ENCODE results near the gene CNOT3. TPM values are rescaled to one million over a fixed set of nuclear protein-coding genes. Genes with fewer than 3 reads are reported as not detected.

Gene CNOT3
- total RNA-seq, 1 donor from 2014 or later = 17.7 TPM

- TF ChIP-seq CTCF (IDR thresholded peaks at IDR 0.05) (no peak), POLR2AphosphoS5 (IDR thresholded peaks at IDR 0.05; ENCODE audit: insufficient read depth in 1 of 2, low read depth in 1 of 2) (peak in 1 of 2 donors; percentile 87)
- peak; percentile 100 for DNase-seq (ENCODE audit: extremely low spot score in 2 of 2)
- no peaks in the 10 kb centered on the region for H3K9me3 ChIP-seq
- H3K27me3 ChIP-seq = no peaks in the 10 kb centered on the region
- intact Hi-C loops (cut with DNase I) = no loop called here
- peaks cover 50% of the 10 kb centered on the region for H3K4me1 ChIP-seq
- H3K27ac ChIP-seq = peak overlapping the region; percentile 89
- no peaks in the 10 kb centered on the region for H3K36me3 ChIP-seq
- peak overlapping the region; percentile 78 to 88 for H3K4me3 ChIP-seq
Observed at GRCh38 chr19:54136864-54137698, 481 bp upstream of the CNOT3 start.

- H3K4me1 ChIP-seq = peaks cover 50% of the 10 kb centered on the region
- H3K9me3 ChIP-seq = no peaks in the 10 kb centered on the region
- no peak for DNase-seq (ENCODE audit: extremely low spot score in 2 of 2)
- H3K27ac ChIP-seq = peak overlapping the region; percentile 89
- H3K27me3 ChIP-seq = no peaks in the 10 kb centered on the region
- TF ChIP-seq CTCF (IDR thresholded peaks at IDR 0.05) = no peak
- no peak for TF ChIP-seq POLR2AphosphoS5 (IDR thresholded peaks at IDR 0.05; ENCODE audit: insufficient read depth in 1 of 2, low read depth in 1 of 2)
- TF ChIP-seq POLR2A (IDR thresholded peaks at IDR 0.05) = no peak
- intact Hi-C loops (cut with DNase I) = no loop called here
- H3K36me3 ChIP-seq = peaks cover 0 to 14% of the 10 kb centered on the region in 2 donors
- H3K4me3 ChIP-seq = peak overlapping the region; percentile 78 to 88
Observed at GRCh38 chr19:54138489-54139256, 1.1 kb downstream of the CNOT3 start.

- intact Hi-C loops (cut with DNase I) = no loop called here
- H3K27me3 ChIP-seq = no peaks in the 10 kb centered on the region
- peaks cover 0 to 40% of the 10 kb centered on the region in 2 donors for H3K36me3 ChIP-seq
- no peak for DNase-seq (ENCODE audit: extremely low spot score in 2 of 2)
- no peak overlapping the region for H3K27ac ChIP-seq
- peaks cover 41% of the 10 kb centered on the region for H3K4me1 ChIP-seq
- no peaks in the 10 kb centered on the region for H3K9me3 ChIP-seq
- no peak overlapping the region for H3K4me3 ChIP-seq
- TF ChIP-seq POLR2A (IDR thresholded peaks at IDR 0.05) (no peak), CTCF (IDR thresholded peaks at IDR 0.05) (no peak), POLR2AphosphoS5 (IDR thresholded peaks at IDR 0.05; ENCODE audit: insufficient read depth in 1 of 2, low read depth in 1 of 2) (no peak)
Observed at GRCh38 chr19:54141356-54141755, 3.8 kb downstream of the CNOT3 start.

GRCh38 chr19:54142166-54142780 is 4.7 kb downstream of the CNOT3 start:
- intact Hi-C loops (cut with DNase I) = no loop called here
- peaks cover 0 to 50% of the 10 kb centered on the region in 2 donors for H3K36me3 ChIP-seq

More at GRCh38 chr19:54142166-54142780, 4.7 kb downstream of the CNOT3 start:
- H3K4me1 ChIP-seq = peaks cover 38% of the 10 kb centered on the region
- TF ChIP-seq POLR2AphosphoS5 (IDR thresholded peaks at IDR 0.05; ENCODE audit: insufficient read depth in 1 of 2, low read depth in 1 of 2) = no peak
- TF ChIP-seq POLR2A (IDR thresholded peaks at IDR 0.05) = no peak
- no peak for TF ChIP-seq CTCF (IDR thresholded peaks at IDR 0.05)
- no peak overlapping the region for H3K27ac ChIP-seq
- H3K4me3 ChIP-seq = no peak overlapping the region
- no peaks in the 10 kb centered on the region for H3K9me3 ChIP-seq
- DNase-seq (ENCODE audit: extremely low spot score in 2 of 2) = no peak
- no peaks in the 10 kb centered on the region for H3K27me3 ChIP-seq

All from vagina (tissue), 2 donors.